ENCODE results near the gene TRAPPC4. TPM values are rescaled to one million over a fixed set of nuclear protein-coding genes. Genes with fewer than 3 reads are reported as not detected.

Gene TRAPPC4
- total RNA-seq, 2 donors from 2014 or later, result 60.0 to 66.8 TPM

DNA sequence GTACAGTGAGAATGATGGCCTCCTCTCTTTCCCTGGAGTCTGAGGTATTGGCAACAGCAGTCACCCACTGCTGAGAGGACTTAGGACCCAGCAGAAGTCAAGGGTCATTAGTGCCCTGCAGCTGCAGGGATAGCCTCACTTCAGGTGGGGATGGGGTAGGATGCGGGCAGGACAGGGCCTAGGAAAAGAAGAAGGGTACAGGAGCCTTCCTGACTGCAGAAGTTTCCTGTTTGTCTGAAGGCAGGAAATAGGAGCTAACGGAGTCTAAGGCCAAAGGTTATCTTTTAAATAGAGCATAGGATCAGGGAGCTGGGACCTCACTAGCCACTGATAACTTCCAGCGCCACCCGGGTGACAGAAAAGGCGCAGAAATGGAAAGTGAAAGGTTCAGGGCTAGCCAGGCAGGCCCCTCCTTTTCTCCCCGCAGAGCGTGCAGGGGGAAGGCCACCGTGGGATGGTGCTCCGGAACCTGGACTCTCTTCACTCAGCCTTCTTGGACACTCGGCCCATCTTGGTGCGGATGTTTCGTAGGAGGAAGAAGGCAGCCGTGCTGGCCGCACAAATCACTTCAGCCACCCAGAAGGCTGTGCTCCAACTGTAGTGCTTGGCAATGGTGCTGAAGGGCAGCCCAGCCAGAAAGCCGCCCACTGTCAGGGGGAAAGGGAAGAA lies 6.0 kb downstream of the TRAPPC4 start:
- Histone ChIP-seq H3K27ac (ENCODE audit: low read depth, low read length) (no peak overlapping the region), H3K4me3 (ENCODE audit: low read length) (peak overlapping the region; percentile 70), H3K9ac (ENCODE audit: extremely low read depth, low read length, poor library complexity, severe bottlenecking) (no peak overlapping the region), H3K4me1 (ENCODE audit: control insufficient read depth, insufficient read depth, low read length) (peaks cover 31% of the 10 kb centered on the region), H3K9me3 (ENCODE audit: control insufficient read depth, low read length) (no peaks in the 10 kb centered on the region), H3K36me3 (ENCODE audit: control insufficient read depth, insufficient read depth, low read length) (peaks cover 58% of the 10 kb centered on the region), H3K27me3 (ENCODE audit: control insufficient read depth, insufficient read depth, low read length, poor library complexity, severe bottlenecking) (no peaks in the 10 kb centered on the region)
- H3K4me1 Mint-ChIP-seq, result peaks cover 54% of the 10 kb centered on the region
- DNase-seq, result no peak
- peaks cover 71% of the 10 kb centered on the region for H3K36me3 Mint-ChIP-seq (ENCODE audit: low read depth)
- 76 to 80% methylated on average over 8 to 15 of the region's 15 CpGs for WGBS, 2 experiments (ENCODE audit: insufficient coverage in 1 of 2, insufficient read length in 1 of 2)
- peak overlapping the region; percentile 2 for H3K4me3 Mint-ChIP-seq
- TF ChIP-seq, protein P1, sequence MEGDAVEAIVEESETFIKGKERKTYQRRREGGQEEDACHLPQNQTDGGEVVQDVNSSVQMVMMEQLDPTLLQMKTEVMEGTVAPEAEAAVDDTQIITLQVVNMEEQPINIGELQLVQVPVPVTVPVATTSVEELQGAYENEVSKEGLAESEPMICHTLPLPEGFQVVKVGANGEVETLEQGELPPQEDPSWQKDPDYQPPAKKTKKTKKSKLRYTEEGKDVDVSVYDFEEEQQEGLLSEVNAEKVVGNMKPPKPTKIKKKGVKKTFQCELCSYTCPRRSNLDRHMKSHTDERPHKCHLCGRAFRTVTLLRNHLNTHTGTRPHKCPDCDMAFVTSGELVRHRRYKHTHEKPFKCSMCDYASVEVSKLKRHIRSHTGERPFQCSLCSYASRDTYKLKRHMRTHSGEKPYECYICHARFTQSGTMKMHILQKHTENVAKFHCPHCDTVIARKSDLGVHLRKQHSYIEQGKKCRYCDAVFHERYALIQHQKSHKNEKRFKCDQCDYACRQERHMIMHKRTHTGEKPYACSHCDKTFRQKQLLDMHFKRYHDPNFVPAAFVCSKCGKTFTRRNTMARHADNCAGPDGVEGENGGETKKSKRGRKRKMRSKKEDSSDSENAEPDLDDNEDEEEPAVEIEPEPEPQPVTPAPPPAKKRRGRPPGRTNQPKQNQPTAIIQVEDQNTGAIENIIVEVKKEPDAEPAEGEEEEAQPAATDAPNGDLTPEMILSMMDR (conservative IDR thresholded peaks at IDR 0.05), result no peak
- no peaks in the 10 kb centered on the region for H3K9me3 Mint-ChIP-seq
- H3K27ac Mint-ChIP-seq, result peak overlapping the region; percentile 71
- no peaks in the 10 kb centered on the region for H3K27me3 Mint-ChIP-seq (ENCODE audit: insufficient read depth)

DNA sequence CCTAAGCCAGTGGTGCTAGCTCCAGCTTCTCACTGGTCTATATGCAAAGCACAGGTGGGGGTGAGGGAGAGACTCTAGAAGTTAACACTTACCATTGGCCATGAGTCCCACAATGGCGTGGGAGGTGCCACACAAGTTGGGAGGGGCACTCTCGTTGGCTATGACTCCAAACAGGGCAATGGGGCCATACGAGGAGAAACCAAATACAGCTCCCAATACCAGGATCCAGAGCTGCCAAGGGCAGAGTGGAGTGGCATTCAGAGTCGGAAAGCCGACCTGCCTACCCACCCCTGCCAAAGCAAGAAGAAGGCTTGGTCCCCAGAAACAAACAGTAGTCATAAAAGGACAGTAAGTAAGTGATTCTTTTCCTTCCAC lies 6.5 kb downstream of the TRAPPC4 start:
- Mint-ChIP-seq H3K4me1 (peaks cover 57% of the 10 kb centered on the region), H3K9me3 (no peaks in the 10 kb centered on the region), H3K36me3 (ENCODE audit: low read depth) (peaks cover 69% of the 10 kb centered on the region), H3K27ac (peak overlapping the region; percentile 71), H3K27me3 (ENCODE audit: insufficient read depth) (no peaks in the 10 kb centered on the region), H3K4me3 (peak overlapping the region; percentile 2)
- no peak overlapping the region for H3K27ac ChIP-seq (ENCODE audit: low read depth, low read length)
- H3K4me3 ChIP-seq (ENCODE audit: low read length), result no peak overlapping the region
- H3K27me3 ChIP-seq (ENCODE audit: control insufficient read depth, insufficient read depth, low read length, poor library complexity, severe bottlenecking), result no peaks in the 10 kb centered on the region
- peaks cover 55% of the 10 kb centered on the region for H3K36me3 ChIP-seq (ENCODE audit: control insufficient read depth, insufficient read depth, low read length)
- peaks cover 27% of the 10 kb centered on the region for H3K4me1 ChIP-seq (ENCODE audit: control insufficient read depth, insufficient read depth, low read length)
- H3K9ac ChIP-seq (ENCODE audit: extremely low read depth, low read length, poor library complexity, severe bottlenecking), result no peak overlapping the region
- 92 to 97% methylated on average over 4 to 5 of the region's 5 CpGs for WGBS, 2 experiments (ENCODE audit: insufficient coverage in 1 of 2, insufficient read length in 1 of 2)
- TF ChIP-seq, protein P1 (conservative IDR thresholded peaks at IDR 0.05), result no peak
- no peak for DNase-seq
- no peaks in the 10 kb centered on the region for H3K9me3 ChIP-seq (ENCODE audit: control insufficient read depth, low read length)

DNA sequence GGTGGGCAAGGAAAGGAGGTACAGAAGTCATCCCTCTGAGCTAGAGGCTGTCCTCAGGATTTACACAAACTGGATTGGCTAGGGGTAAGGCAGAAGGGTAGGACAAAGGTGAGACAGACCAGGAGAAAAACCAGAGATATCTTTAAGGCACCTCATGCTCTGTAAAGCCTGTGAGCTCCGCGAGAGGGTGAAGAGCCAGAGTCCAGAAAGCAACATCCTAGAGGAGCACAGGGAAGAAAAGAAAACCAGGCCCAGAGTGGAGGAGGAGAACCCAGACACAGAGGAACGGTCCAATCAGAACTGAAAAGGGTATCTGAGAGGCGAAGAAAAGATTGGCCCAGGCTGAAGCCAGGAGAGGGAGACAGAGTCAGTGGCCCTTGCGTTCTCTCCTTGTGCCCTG lies 7.0 kb downstream of the TRAPPC4 start:
- Histone ChIP-seq H3K27me3 (ENCODE audit: control insufficient read depth, insufficient read depth, low read length, poor library complexity, severe bottlenecking) (no peaks in the 10 kb centered on the region), H3K4me3 (ENCODE audit: low read length) (no peak overlapping the region), H3K36me3 (ENCODE audit: control insufficient read depth, insufficient read depth, low read length) (peaks cover 55% of the 10 kb centered on the region), H3K9me3 (ENCODE audit: control insufficient read depth, low read length) (no peaks in the 10 kb centered on the region), H3K4me1 (ENCODE audit: control insufficient read depth, insufficient read depth, low read length) (peaks cover 27% of the 10 kb centered on the region), H3K27ac (ENCODE audit: low read depth, low read length) (no peak overlapping the region), H3K9ac (ENCODE audit: extremely low read depth, low read length, poor library complexity, severe bottlenecking) (no peak overlapping the region)
- TF ChIP-seq, protein P1 (conservative IDR thresholded peaks at IDR 0.05), result no peak
- H3K27me3 Mint-ChIP-seq (ENCODE audit: insufficient read depth), result no peaks in the 10 kb centered on the region
- peaks cover 56% of the 10 kb centered on the region for H3K4me1 Mint-ChIP-seq
- no peaks in the 10 kb centered on the region for H3K9me3 Mint-ChIP-seq
- H3K36me3 Mint-ChIP-seq (ENCODE audit: low read depth), result peaks cover 65% of the 10 kb centered on the region
- no peak overlapping the region for H3K4me3 Mint-ChIP-seq
- no peak for DNase-seq
- peak overlapping the region; percentile 62 for H3K27ac Mint-ChIP-seq
- WGBS, 2 experiments (ENCODE audit: insufficient coverage in 1 of 2, insufficient read length in 1 of 2), result 94 to 95% methylated on average over 5 of the region's 5 CpGs
